GM23338 (cell line): ENCODE results near the gene EXOC6. TPM values are rescaled to one million over a fixed set of nuclear protein-coding genes. Genes with fewer than 3 reads are reported as not detected.

Experiments
- ATAC-seq: fragments of 200-7000 bp; cut with Tn5 transposase; 3 replicates; pipeline ENCODE4 v1.9.1; 2020
- DNase-seq: peaks from one replicate; pipeline ENCODE4 v3.0.0-alpha.2; 2015; ENCODE audit warnings: low spot score
- H2AFZ ChIP-seq: fragments of 200-600 bp; sonication (generic); 2 replicates; pipeline ENCODE4 v1.8.0; 2016; ENCODE audit warnings: antibody characterized with exemption, mild to moderate bottlenecking, moderate library complexity
- H3F3A ChIP-seq: fragments of 200-600 bp; sonication (generic); replicated peaks from 2 replicates; pipeline ENCODE4 v1.8.0; 2017; ENCODE audit warnings: antibody characterized with exemption, mixed run types, low read depth
- H3K27ac ChIP-seq: fragments of 200-600 bp; sonication (generic); 2 replicates; pipeline ENCODE4 v1.6.1; 2016; ENCODE audit warnings: low read depth
- H3K27me3 ChIP-seq: fragments of 200-600 bp; sonication (generic); 2 replicates; pipeline ENCODE4 v1.8.0; 2016; ENCODE audit warnings: mild to moderate bottlenecking, mixed run types, moderate library complexity; ENCODE audit not compliant: insufficient read depth
- H3K36me3 ChIP-seq: fragments of 200-600 bp; sonication (generic); 2 replicates; pipeline ENCODE4 v1.8.0; 2016; ENCODE audit warnings: mild to moderate bottlenecking; ENCODE audit not compliant: insufficient read depth
- H3K4me1 ChIP-seq: fragments of 200-600 bp; sonication (generic); 2 replicates; pipeline ENCODE4 v1.8.0; 2016; ENCODE audit warnings: mild to moderate bottlenecking, moderate library complexity; ENCODE audit not compliant: insufficient read depth
- H3K4me2 ChIP-seq: fragments of 200-600 bp; sonication (generic); 2 replicates; pipeline ENCODE4 v1.7.1; 2017; ENCODE audit warnings: mixed run types
- H3K4me3 ChIP-seq: fragments of 200-600 bp; sonication (generic); 2 replicates; pipeline ENCODE4 v1.6.1; 2016; ENCODE audit warnings: mixed run types
- H3K79me2 ChIP-seq: fragments of 200-600 bp; sonication (generic); replicated peaks from 2 replicates; pipeline ENCODE4 v1.8.0; 2017; ENCODE audit warnings: mild to moderate bottlenecking; ENCODE audit not compliant: insufficient read depth
- H3K9me2 ChIP-seq: fragments of 200-600 bp; sonication (generic); 2 replicates; pipeline ENCODE4 v1.8.0; 2017; ENCODE audit not compliant: insufficient read depth
- H4K20me1 ChIP-seq: fragments of 200-600 bp; sonication (generic); replicated peaks from 2 replicates; pipeline ENCODE4 v1.8.0; 2017; ENCODE audit warnings: mild to moderate bottlenecking; ENCODE audit not compliant: insufficient read depth
- H3K27ac Mint-ChIP-seq: 2 replicates; pipeline ENCODE4 v1.8.0; 2020; ENCODE audit warnings: inconsistent platforms, mild to moderate bottlenecking, moderate library complexity, mixed read lengths
- H3K27me3 Mint-ChIP-seq: 3 replicates; pipeline ENCODE4 v1.8.0; 2022; ENCODE audit warnings: low read depth, mild to moderate bottlenecking, moderate library complexity, mixed read lengths, inconsistent platforms; ENCODE audit not compliant: insufficient read depth, poor library complexity
- H3K36me3 Mint-ChIP-seq: 3 replicates; pipeline ENCODE4 v1.8.0; 2021; ENCODE audit warnings: low read depth, mild to moderate bottlenecking, inconsistent platforms, moderate library complexity, mixed read lengths
- H3K4me1 Mint-ChIP-seq: 3 replicates; pipeline ENCODE4 v1.8.0; 2020; ENCODE audit warnings: mild to moderate bottlenecking, inconsistent platforms, mixed read lengths
- H3K4me3 Mint-ChIP-seq: 3 replicates; pipeline ENCODE4 v1.8.0; 2021; ENCODE audit warnings: moderate library complexity, mild to moderate bottlenecking, inconsistent platforms, mixed read lengths
- H3K9me3 Mint-ChIP-seq: 3 replicates; pipeline ENCODE4 v1.8.0; 2020; ENCODE audit warnings: moderate library complexity, mild to moderate bottlenecking, inconsistent platforms, mixed read lengths
- CREB1 ChIP-seq: fragments of 250-450 bp; sonication (Bioruptor Pico); IDR thresholded peaks from 2 replicates; pipeline ENCODE4 v1.5.0; 2020; ENCODE audit warnings: low read depth, mild to moderate bottlenecking, moderate library complexity
- EZH2 ChIP-seq: fragments of 200-600 bp; sonication (generic); IDR thresholded peaks from one replicate; pipeline ENCODE4 v1.8.0; 2017; ENCODE audit warnings: antibody characterized with exemption, mild to moderate bottlenecking, low read depth; ENCODE audit not compliant: unreplicated experiment
- EZH2phosphoT487 ChIP-seq: fragments of 200-600 bp; sonication (generic); IDR thresholded peaks from one replicate; pipeline ENCODE4 v1.8.1; 2018; ENCODE audit warnings: antibody characterized with exemption; ENCODE audit not compliant: unreplicated experiment
- NANOG ChIP-seq: IDR thresholded peaks from 2 replicates; pipeline ENCODE4 v1.6.1; 2016; ENCODE audit warnings: antibody characterized with exemption, borderline replicate concordance
- POLR2AphosphoS5 ChIP-seq: IDR thresholded peaks from 2 replicates; pipeline ENCODE4 v1.6.1; 2016; ENCODE audit warnings: antibody characterized with exemption, low read depth
- polyA plus RNA-seq: library from polyadenylated mRNA; unstranded; fragments of >200 nt; fragmentation: Nextera tagmentation; extraction: Ambion mirVana; gene quantifications from 2 replicates; pipeline ENCODE4 v1.2.1, GENCODE V29; 2016
- total RNA-seq: library from RNA; depleted of rRNA; stranded (reverse); fragments of >200 nt; shearing (Covaris generic); gene quantifications from 2 replicates; pipeline ENCODE4 v1.2.3, GENCODE V29; 2014
- TF ChIP-seq, protein P1 (sequence below): IDR thresholded peaks from one replicate; pipeline ENCODE4 v1.6.1; 2018; ENCODE audit warnings: antibody characterized with exemption; ENCODE audit not compliant: unreplicated experiment
- TF ChIP-seq, protein P2 (sequence below): fragments of 250-450 bp; sonication (Bioruptor Pico); IDR thresholded peaks from 2 replicates; pipeline ENCODE4 v1.5.0; 2020; ENCODE audit warnings: mild to moderate bottlenecking, moderate library complexity

EXOC6 gene
- total and polyA plus RNA-seq, 2 experiments from 2014 or later: 5.0 to 6.0 TPM

DNA sequence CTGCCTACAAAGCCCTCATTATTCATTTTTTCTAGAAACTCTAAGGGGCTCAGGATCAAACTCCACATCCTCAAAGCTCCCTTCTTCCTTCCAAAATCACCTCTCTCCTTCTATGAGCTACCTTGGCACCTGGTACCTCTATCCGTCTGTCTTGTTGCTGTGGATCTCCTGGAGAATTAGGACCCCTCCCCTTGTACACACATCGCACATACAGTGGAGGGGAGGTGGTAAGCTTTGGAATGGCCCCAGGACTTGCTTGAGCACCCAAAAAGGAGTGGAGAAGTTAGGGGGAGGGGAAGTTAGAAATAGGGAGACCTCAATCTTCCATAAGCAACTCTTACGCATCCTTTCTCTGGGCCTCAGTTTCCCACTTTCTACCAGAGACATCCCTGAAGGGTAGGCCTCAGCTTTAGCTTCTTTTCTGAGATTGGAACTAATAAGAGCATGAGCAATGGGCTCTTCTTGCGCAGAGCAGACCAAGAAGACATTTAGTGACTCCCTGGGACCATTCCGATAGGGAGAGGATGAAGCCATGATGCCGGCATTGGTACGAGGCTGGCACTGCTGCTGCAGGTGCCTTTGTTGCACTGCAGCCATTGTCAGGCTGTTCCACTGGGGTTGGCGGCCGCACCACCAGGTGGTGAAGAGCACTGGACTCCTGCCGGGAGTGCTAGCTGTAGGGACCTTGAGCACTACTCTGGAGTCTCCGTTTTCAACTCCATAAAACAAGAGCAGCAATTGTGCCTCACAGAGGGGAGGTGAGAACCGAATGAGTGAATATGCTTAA is 216.7 kb downstream of the EXOC6 start:
- Histone ChIP-seq H3K27ac (no peak overlapping the region), H3F3A (peaks cover 31% of the 10 kb centered on the region), H3K36me3 (no peaks in the 10 kb centered on the region), H3K27me3 (peaks cover 100% of the 10 kb centered on the region), H4K20me1 (peaks cover 11% of the 10 kb centered on the region), H3K79me2 (no peaks in the 10 kb centered on the region), H2AFZ (no peak overlapping the region), H3K4me3 (peak overlapping the region; percentile 55), H3K9me2 (no peaks in the 10 kb centered on the region), H3K4me1 (peaks cover 32% of the 10 kb centered on the region; the same call in 1 of the 2 replicates), H3K4me2 (peak overlapping the region; percentile 79)
- H3K4me3 Mint-ChIP-seq: peak overlapping the region; percentile 65
- H3K27me3 Mint-ChIP-seq: peaks cover 98% of the 10 kb centered on the region
- H3K4me1 Mint-ChIP-seq: peaks cover 46% of the 10 kb centered on the region
- TF ChIP-seq NANOG (no peak), EZH2 (peak; percentile 67), POLR2AphosphoS5 (no peak)
- TF ChIP-seq, protein P1, sequence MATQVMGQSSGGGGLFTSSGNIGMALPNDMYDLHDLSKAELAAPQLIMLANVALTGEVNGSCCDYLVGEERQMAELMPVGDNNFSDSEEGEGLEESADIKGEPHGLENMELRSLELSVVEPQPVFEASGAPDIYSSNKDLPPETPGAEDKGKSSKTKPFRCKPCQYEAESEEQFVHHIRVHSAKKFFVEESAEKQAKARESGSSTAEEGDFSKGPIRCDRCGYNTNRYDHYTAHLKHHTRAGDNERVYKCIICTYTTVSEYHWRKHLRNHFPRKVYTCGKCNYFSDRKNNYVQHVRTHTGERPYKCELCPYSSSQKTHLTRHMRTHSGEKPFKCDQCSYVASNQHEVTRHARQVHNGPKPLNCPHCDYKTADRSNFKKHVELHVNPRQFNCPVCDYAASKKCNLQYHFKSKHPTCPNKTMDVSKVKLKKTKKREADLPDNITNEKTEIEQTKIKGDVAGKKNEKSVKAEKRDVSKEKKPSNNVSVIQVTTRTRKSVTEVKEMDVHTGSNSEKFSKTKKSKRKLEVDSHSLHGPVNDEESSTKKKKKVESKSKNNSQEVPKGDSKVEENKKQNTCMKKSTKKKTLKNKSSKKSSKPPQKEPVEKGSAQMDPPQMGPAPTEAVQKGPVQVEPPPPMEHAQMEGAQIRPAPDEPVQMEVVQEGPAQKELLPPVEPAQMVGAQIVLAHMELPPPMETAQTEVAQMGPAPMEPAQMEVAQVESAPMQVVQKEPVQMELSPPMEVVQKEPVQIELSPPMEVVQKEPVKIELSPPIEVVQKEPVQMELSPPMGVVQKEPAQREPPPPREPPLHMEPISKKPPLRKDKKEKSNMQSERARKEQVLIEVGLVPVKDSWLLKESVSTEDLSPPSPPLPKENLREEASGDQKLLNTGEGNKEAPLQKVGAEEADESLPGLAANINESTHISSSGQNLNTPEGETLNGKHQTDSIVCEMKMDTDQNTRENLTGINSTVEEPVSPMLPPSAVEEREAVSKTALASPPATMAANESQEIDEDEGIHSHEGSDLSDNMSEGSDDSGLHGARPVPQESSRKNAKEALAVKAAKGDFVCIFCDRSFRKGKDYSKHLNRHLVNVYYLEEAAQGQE: no peak
- no peak for ATAC-seq
- H3K9me3 Mint-ChIP-seq: no peaks in the 10 kb centered on the region; the same call in 2 of the 3 replicates
- DNase-seq: no peak
- no peak overlapping the region for H3K27ac Mint-ChIP-seq
- H3K36me3 Mint-ChIP-seq: no peaks in the 10 kb centered on the region; the same call in 2 of the 3 replicates

DNA sequence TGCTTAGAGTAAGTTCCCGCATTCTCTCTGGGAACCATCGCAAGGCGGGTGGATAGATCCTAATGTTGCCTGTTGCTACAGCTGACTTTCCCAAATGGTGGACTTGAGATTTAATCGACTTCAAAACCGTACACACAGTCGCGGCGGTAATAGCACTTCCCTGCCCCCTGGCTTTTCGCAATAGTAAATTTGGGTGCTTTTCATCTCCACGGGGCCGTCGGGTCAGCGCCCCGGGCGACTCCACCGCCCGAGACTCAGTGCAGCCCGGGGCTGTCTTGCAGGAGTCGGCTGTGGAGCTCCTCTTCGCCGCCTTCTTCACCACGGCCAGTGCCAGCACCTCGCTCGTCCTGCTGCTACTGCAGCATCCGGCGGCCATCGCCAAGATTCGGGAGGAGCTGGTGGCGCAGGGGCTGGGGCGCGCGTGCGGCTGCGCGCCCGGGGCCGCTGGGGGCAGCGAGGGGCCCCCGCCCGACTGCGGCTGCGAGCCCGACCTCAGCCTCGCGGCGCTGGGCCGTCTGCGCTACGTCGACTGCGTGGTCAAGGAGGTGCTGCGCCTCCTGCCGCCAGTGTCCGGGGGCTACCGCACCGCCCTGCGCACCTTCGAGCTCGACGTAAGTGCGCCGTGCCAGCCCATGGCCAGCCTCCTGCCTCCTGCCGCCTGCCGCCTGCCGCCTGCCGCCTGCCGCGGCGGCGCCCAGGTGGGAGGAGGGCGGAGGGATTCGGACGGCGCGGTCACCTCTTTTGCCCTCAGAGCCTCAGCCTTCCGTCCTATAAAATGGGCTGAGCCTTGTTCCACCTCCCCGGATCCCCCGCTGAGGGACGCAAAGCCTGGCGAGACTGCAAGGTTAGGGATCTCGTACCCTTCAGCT is 217.6 kb downstream of the EXOC6 start:
- Mint-ChIP-seq H3K27ac (no peak overlapping the region), H3K4me1 (peaks cover 48% of the 10 kb centered on the region), H3K27me3 (peaks cover 98% of the 10 kb centered on the region), H3K36me3 (no peaks in the 10 kb centered on the region; the same call in 2 of the 3 replicates), H3K4me3 (peak overlapping the region; percentile 65), H3K9me3 (no peaks in the 10 kb centered on the region; the same call in 2 of the 3 replicates)
- Histone ChIP-seq H3K27ac (no peak overlapping the region), H4K20me1 (peaks cover 17% of the 10 kb centered on the region), H3K4me2 (peak overlapping the region; percentile 79), H2AFZ (no peak overlapping the region), H3K27me3 (peaks cover 100% of the 10 kb centered on the region), H3K9me2 (no peaks in the 10 kb centered on the region), H3K4me3 (peak overlapping the region; percentile 55), H3K36me3 (no peaks in the 10 kb centered on the region), H3K79me2 (no peaks in the 10 kb centered on the region), H3K4me1 (peaks cover 27% of the 10 kb centered on the region; the same call in 1 of the 2 replicates), H3F3A (peaks cover 31% of the 10 kb centered on the region)
- peak; percentile 15 for ATAC-seq
- DNase-seq: peak; percentile 74
- peak; percentile 89 for TF ChIP-seq EZH2phosphoT487
- TF ChIP-seq CREB1 (CRISPR knock-in tag): peak; percentile 39; the same call in 1 of the 2 replicates
- TF ChIP-seq, protein P2, sequence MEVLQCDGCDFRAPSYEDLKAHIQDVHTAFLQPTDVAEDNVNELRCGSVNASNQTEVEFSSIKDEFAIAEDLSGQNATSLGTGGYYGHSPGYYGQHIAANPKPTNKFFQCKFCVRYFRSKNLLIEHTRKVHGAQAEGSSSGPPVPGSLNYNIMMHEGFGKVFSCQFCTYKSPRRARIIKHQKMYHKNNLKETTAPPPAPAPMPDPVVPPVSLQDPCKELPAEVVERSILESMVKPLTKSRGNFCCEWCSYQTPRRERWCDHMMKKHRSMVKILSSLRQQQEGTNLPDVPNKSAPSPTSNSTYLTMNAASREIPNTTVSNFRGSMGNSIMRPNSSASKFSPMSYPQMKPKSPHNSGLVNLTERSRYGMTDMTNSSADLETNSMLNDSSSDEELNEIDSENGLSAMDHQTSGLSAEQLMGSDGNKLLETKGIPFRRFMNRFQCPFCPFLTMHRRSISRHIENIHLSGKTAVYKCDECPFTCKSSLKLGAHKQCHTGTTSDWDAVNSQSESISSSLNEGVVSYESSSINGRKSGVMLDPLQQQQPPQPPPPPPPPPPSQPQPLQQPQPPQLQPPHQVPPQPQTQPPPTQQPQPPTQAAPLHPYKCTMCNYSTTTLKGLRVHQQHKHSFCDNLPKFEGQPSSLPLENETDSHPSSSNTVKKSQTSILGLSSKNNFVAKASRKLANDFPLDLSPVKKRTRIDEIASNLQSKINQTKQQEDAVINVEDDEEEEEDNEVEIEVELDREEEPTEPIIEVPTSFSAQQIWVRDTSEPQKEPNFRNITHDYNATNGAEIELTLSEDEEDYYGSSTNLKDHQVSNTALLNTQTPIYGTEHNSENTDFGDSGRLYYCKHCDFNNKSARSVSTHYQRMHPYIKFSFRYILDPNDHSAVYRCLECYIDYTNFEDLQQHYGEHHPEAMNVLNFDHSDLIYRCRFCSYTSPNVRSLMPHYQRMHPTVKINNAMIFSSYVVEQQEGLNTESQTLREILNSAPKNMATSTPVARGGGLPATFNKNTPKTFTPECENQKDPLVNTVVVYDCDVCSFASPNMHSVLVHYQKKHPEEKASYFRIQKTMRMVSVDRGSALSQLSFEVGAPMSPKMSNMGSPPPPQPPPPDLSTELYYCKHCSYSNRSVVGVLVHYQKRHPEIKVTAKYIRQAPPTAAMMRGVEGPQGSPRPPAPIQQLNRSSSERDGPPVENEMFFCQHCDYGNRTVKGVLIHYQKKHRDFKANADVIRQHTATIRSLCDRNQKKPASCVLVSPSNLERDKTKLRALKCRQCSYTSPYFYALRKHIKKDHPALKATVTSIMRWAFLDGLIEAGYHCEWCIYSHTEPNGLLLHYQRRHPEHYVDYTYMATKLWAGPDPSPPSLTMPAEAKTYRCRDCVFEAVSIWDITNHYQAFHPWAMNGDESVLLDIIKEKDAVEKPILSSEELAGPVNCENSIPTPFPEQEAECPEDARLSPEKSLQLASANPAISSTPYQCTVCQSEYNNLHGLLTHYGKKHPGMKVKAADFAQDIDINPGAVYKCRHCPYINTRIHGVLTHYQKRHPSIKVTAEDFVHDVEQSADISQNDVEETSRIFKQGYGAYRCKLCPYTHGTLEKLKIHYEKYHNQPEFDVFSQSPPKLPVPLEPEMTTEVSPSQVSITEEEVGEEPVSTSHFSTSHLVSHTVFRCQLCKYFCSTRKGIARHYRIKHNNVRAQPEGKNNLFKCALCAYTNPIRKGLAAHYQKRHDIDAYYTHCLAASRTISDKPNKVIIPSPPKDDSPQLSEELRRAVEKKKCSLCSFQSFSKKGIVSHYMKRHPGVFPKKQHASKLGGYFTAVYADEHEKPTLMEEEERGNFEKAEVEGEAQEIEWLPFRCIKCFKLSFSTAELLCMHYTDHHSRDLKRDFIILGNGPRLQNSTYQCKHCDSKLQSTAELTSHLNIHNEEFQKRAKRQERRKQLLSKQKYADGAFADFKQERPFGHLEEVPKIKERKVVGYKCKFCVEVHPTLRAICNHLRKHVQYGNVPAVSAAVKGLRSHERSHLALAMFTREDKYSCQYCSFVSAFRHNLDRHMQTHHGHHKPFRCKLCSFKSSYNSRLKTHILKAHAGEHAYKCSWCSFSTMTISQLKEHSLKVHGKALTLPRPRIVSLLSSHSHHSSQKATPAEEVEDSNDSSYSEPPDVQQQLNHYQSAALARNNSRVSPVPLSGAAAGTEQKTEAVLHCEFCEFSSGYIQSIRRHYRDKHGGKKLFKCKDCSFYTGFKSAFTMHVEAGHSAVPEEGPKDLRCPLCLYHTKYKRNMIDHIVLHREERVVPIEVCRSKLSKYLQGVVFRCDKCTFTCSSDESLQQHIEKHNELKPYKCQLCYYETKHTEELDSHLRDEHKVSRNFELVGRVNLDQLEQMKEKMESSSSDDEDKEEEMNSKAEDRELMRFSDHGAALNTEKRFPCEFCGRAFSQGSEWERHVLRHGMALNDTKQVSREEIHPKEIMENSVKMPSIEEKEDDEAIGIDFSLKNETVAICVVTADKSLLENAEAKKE (CRISPR knock-in tag): no peak
- no peak for TF ChIP-seq POLR2AphosphoS5
